ENCODE results near the gene DLX6.

DNA sequence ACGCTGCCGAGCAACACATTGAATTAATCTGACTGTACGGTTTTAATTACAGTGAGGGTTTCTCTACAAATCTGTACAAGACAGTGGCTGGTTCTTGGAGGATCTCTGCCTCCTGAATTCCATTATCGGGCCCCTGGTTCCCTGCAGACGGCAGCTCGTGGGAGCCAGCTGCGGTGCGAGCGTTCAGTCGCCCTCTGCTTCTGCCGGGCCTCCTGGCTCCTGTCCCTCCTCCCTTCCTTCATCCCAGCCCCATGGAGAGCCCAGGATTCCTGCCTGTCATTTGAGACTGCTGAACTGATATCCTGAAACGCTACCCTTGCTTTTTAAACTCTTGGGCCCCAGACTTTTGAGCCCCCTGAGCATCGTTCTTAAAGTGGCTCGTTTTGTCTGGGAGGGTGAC, 6.6 kb upstream of the DLX6 start:
- TF ChIP-seq, protein P1, sequence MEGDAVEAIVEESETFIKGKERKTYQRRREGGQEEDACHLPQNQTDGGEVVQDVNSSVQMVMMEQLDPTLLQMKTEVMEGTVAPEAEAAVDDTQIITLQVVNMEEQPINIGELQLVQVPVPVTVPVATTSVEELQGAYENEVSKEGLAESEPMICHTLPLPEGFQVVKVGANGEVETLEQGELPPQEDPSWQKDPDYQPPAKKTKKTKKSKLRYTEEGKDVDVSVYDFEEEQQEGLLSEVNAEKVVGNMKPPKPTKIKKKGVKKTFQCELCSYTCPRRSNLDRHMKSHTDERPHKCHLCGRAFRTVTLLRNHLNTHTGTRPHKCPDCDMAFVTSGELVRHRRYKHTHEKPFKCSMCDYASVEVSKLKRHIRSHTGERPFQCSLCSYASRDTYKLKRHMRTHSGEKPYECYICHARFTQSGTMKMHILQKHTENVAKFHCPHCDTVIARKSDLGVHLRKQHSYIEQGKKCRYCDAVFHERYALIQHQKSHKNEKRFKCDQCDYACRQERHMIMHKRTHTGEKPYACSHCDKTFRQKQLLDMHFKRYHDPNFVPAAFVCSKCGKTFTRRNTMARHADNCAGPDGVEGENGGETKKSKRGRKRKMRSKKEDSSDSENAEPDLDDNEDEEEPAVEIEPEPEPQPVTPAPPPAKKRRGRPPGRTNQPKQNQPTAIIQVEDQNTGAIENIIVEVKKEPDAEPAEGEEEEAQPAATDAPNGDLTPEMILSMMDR (IDR thresholded peaks at IDR 0.05), result no peak
- TF ChIP-seq ZFX (IDR thresholded peaks at IDR 0.05; ENCODE audit: borderline replicate concordance), result no peak
